HG03439 (cell line): Measurements from ENCODE around the gene FSIP2.
"Not testable (repeated sequence)": the region's sequence is repeated elsewhere in the genome, so short reads cannot be mapped to it uniquely, and the experiment has no call there.

Experiments used
- ATAC-seq: cut with Tn5 transposase; IDR thresholded peaks from one replicate; pipeline ENCODE4 v1.9.1; 2021; ENCODE audit warnings: mild to moderate bottlenecking, moderate library complexity; ENCODE audit not compliant: unreplicated experiment

FSIP2 gene

DNA sequence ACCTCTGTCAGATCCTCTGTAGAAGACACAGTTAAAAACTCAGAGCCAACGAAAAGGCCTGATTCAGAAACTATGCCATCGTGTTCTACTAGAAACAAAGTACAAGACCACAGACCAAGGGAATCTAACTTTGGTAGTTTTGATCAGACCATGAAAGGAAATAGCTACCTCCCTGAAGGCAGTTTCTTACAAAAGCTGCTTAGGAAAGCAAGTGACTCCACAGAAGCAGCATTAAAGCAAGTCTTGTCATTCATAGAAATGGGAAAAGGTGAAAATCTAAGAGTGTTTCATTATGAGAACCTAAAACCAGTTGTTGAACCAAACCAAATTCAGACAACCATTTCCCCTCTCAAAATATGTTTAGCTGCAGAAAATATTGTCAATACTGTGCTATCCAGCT is 58.2 kb downstream of the FSIP2 start:
- ATAC-seq: no peak

DNA sequence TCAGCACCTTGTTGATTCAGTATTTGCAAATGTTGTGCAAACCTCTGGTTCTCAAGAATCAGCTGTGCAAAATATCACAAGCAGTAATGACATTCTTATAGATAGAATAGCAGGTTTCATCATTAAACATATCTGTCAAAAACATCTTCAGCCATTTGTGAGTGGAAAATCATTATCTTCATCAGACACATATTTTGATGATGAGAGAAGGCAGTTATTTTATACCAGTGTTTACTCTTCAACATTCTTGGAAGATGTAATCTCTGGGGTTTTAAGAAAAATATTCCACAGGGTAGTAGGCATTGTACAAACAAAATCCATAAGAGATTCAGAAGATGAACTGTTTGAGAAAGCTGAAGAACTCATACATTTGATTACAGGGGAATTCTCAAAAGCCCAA is 64.3 kb downstream of the FSIP2 start:
- no peak for ATAC-seq

DNA sequence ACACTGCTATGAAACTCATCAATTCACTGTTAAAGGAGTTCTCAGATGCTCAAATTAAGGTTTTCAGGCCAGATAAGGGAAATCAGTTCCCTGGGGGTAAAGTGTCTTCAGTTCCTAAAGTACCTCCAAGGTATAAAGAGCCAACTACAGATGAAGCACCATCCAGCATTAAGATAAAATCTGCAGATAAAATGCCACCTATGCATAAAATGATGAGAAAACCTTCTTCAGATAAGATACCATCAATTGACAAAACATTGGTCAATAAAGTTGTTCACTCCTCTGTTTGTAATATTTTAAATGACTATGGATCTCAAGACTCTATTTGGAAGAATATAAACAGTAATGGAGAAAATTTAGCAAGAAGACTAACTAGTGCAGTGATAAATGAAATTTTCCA is 68.2 kb downstream of the FSIP2 start:
- no peak for ATAC-seq

DNA sequence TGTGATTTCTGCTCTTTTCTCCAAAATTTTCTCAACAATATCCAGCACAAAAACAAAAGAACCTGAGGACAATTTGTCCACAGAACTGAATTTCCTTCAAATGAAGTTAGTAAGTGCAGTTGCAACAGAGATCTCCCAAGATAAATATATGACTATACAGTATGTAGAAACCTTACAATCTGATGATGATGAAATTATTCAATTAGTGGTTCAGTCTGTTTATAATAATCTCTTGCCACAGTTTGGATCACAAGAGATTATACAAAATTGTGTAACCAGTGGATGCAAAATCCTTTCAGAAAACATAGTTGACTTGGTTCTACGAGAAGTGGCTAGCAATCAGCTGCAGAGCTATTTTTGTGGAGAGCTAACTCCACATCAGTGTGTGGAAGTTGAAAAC is 68.7 kb downstream of the FSIP2 start:
- ATAC-seq: no peak

DNA sequence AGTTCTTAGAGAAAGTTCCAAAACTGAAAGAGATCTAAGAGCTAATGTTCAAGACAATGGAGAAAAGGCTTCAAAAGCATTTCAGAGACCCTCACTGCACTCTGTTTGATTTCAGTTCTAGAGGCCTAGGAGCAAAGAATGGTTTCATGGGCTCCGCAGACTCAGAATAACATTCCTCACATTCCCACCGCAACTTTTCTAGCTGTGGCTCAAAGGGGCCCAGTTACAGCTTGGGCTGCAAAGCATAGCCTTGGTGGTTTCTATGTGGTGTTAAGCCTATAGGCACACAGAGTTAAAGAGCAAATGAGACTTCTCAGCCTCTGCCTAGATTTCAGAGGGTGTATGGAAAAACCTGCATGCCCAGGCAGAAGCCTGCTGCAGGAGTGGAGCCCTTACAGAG is 73.0 kb downstream of the FSIP2 start:
- ATAC-seq: no peak

DNA sequence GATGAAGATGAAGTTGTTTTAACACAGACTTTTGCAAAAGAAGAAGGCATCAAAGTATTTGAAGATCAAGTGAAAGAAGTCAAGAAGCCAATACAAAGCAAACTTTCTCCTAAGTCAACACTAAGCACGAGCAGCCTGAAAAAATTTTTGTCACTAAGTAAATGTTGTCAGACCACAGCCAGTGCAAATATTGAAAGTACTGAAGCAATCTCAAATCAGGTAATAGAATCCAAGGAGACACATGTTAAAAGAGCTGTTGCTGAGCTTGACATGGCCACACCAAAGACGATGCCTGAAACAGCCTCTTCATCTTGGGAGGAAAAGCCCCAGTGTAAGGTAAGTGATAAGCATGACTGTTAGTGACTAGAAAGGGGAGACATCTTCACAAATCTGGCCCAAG is 75.1 kb downstream of the FSIP2 start:
- no peak for ATAC-seq

DNA sequence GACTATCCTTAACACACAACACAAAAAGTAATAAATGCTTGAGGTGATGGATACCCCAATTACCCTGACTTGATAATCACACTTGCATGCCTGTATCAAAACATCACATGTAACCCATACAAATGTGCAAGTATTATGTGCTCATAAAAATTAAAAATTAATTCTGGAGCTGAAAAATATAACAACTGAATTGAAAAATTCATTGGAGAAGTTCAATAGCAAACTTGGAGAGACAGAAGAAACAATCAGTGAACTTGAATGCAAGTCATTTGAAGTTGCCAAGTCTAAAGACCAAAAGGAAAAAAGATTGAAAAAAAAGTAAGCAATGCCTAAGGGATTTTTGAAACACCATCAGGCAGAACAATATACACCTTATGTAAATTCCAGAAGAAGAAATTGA is 79.4 kb downstream of the FSIP2 start:
- no peak for ATAC-seq

DNA sequence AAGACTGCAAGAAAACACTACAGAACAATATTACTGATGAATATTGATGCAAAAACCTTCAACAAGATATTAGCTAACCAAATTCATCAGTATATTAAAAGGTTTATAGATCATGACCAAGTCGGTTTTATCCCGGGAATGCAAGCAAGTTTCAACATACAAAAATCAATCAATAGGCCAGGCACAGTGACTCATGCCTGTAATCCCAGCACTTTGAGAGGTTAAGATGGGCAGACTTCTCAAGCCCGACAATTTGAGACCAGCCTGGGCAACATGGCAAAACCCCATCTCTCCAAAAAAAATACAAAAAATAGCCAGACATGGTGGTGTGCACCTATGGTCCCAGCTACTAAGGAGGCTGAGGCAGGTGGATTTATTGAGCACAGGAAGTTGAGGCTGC is 82.9 kb downstream of the FSIP2 start:
- ATAC-seq: no peak

DNA sequence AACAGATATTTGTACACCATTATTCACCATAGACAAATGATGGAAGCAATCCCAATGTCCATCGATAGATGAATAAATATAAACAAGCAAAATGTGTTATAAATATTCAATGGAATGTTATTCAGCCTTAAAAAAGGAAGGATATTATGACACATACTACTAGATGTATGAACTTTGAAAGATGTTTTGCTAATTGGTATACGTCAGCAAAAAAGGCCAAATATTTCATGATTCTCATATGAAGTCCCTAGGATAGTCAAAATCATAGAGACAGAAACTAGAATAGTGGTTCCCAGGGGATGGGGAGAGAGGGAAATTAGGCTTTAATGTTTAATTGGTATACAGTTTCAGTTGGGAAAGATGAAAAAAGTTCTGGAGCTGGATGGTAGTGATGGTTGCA is 85.2 kb downstream of the FSIP2 start:
- ATAC-seq: no peak

DNA sequence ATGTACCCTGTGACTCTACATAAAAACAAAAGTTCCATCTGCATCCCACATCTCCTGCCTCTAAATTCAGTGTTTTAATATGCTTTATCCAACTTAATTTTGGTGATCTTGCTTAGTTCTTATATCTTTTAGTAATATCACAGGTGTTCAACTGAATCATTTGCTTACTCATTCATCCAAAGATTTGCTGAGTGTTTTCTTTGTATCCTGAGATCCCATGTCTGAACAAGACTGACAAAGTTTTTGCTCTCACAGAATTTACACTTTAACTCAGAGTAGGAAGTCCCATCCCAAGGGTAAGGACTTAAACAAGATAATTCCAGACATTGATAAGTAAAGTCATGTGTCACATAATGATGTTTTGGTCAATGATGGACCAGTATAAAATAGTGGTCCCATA is 87.0 kb downstream of the FSIP2 start:
- ATAC-seq: no peak

DNA sequence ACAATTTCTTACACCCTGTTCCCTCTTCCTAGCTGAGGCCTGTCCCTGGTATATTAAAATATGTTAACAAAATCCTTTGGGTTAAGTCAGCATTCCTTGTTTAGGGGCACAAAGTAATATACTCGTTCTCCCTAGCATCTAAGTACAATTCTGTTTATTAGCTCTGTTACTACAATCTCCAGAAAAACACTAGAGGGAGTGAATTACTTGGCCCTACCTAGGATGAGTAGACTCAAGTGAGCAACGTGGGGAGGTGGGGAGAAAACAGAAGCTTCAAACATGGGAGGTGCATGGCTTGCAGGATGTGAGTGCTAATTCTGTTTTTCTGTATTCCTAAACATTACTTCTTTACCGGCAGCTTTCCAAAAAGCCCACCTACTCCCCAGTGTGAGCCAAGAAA is 89.7 kb downstream of the FSIP2 start:
- no peak for ATAC-seq

DNA sequence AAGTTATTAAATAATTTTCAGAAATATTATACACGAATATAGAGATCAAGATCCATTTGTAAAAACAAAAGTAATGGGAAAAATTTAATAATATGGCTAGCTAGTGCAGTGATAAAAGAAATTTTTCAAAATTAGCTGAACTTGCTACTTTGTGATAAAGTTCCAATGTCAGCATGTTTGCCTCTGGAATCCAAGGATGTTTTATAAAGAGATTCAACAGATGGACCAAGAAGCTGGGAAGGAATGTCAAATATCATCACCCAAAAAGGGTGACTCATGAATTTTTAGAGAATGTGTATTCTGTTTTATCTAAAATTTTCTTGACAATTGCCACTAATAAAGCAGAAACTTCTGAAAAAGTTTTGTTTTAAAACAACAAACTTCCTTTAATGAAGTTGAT is 95.3 kb downstream of the FSIP2 start:
- ATAC-seq: no peak

DNA sequence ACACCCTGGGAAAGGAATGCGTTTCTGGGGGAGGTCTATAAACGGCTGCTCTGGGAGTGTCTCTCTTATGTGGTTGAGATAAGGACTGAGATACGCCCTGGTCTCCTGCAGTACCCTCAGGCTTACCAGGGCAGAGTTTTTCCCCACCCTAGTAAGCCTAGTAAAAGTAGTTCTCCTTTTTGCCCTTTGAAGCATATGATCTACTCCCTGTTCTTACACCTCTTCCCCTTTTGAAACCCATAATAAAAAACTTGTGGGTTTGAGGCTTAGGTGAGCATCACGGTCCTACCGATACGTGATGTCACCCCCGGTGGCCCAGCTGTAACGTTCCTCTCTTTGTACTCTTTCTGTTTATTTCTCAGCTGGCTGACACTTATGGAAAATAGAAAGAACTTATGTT is 97.4 kb downstream of the FSIP2 start:
- ATAC-seq: no peak

DNA sequence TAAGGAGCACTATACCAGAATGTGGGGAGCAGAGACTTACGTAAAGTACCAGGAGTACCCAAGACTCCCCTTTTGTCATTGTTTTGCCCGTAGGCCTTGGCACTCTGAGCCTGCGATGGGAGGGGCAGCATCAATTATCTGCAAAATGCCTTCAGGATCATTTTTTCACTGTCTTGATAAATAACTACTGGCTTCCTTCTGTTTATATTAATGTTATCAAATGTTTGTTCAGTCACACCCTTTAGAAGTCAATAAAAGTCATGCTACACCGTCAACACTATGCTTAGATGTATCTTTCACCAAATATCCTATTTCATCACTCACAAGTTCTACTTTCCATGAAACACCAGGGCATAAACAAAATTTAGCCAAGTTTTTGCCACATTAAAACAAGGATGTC is 116.3 kb downstream of the FSIP2 start:
- ATAC-seq: no peak

DNA sequence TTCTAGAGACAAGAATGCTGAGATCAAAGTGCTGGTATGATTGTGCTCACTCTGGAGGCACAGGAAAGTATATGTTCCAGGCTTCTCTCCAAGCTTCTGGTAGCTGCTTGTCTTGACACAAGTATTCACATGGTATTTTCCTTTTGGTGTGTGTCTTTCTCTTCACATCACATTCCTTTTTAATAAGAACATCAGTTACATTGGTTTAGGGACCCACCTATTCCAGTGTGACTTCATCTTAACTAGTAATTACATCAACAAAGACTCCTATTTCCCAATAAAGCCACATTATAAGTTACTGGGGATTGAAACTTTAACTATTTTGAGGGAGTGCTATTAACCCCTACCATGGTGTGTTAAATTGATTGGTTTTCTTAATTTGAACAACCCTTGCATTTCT is 119.1 kb downstream of the FSIP2 start:
- ATAC-seq: no peak

DNA sequence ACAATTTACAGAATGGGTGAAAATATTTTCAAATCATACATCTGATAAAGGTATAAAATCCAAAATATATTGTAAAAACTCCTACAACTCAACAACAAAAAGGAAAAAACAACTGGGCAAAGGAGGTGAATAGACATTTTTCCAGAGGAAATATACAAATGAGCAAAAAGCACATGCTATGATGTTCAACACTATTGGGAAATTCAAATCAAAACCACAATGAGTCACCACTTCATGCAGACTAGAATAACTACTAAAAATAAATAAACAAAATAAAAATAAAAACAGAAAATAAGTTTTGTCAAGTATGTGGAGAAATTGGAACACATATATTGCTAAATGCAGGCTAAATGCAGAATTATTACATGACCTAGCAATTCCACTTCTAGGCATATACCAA is 120.9 kb downstream of the FSIP2 start:
- ATAC-seq: no peak

DNA sequence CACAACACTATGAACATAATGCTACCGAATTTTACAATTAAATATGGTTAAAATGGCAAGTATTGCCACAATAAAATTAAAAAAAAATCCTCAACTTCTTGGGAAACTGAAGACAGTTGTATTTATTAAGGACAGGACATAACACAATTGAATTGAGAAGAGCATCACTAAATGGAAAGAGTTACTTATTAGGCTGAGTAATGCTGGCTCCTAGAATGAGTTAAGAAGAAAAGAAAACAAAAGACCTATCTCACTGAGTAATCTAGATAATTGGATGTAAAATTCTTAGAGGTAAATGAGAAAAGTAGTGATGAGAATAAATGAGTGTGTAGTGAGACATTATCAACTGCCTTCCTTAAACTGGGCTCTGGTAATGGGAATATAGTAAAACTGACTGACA is 121.7 kb downstream of the FSIP2 start:
- no peak for ATAC-seq

DNA sequence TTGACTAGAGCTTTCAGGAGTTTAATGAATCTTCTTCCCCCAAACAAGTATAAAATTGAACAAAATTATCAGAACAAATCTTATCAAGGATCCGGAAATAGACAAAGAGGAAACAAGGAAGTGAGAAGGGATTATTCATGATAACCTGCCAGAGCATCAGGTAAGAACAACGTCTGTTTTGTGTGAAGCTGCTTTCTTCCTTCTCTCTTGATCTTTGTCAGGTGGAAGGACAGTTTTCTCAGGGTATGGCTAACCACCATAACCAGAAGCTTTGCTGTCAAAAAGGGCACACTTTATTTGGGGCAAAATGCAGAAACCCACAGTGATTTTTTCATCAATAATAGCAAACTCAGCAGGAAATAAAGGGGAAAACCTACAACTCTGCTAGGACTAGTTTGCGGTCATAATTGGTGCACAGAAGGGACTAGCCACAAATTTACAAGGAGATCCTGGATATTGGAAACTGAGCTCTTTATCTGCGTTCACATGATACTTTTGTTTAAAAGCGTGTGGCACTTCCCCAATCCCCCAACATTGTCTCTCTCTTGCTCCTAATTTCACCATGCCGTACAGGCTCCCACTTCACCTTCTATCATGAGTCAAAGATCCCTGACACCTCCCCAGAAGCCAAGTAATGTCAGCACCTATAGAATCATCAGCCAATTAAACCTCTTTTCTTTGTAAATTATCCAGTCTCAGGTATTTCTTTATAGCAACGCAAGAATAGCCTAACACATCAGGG is 124.2 kb downstream of the FSIP2 start:
- no peak for ATAC-seq

DNA sequence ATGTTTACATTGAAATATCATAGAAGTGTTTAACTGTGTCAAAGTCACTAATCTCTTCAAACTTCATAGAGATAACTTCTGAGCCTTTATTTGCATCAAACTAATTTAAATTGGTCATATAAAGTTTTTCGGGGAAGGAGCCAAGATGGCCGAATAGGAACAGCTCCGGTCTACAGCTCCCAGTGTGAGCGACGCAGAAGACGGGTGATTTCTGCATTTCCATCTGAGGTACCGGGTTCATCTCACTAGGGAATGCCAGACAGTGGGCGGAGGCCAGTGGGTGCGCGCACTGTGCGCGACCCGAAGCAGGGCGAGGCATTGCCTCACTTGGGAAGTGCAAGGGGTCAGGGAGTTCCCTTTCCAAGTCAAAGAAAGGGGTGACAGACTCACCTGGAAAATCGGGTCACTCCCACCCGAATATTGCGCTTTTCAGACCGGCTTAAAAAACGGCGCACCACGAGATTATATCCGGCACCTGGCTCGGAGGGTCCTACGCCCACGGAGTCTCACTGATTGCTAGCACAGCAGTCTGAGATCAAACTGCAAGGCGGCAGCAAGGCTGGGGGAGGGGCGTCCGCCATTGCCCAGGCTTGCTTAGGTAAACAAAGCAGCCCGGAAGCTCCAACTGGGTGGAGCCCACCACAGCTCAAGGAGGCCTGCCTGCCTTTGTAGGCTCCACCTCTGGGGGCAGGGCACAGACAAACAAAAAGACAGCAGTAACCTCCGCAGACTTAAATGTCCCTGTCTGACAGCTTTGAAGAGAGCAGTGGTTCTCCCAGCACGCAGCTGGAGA is 126.1 kb downstream of the FSIP2 start:
- not testable (repeated sequence) for ATAC-seq

DNA sequence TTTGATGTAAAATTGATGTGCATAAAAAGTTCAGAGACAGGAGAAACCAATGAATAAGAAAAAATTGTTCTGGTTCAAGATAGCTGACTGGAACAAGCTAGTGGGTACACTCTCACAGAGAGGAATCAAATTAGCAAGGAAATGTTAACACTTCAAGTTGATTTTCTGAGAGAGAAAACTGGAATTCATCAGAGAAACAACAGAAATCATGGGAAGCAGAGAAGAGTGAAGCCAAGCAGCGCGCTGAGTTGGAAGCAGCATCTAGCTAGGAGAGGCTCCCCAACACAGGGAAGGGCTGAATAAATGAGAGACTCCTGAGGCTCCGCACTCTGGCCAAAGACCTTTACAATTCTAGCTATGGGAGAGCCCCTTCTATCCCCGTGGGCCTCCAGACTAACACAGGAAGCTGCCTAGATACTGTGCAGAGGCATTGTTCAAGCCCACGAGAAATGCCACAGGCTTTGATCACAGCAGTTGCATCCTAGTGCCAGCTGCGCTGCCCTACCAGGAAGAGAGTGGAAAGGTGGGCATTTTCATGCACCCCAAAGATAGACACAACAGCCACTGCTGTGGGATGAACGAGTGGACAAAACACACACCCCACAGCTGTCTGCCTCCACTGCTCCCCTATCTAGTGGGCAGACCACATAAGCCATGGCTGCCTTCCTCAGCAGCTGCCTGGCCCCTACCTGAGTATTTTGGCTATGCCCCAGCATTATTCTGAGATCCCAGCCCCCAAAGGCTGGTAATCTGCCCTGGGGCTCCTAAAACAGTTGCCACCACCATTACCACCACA is 136.7 kb downstream of the FSIP2 start:
- ATAC-seq: no peak

DNA sequence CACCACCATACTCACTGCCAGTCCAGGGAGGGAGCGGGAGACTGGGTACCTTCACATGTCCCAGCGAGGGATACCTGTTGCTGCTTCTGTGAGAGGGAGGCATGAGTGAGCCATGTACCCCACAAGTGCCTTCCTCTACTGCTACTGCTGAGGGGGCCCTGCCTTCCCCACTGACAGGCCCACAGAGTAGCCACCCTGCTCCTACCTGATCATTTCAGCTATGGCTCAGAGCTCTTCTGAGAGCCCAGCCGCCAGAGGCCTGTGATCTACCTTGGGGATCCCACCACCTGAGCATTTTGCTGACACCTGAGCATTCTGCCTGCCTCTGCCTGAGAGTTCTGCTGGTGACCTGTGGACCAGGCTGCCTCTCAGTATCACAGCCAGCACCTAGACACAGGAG is 137.6 kb downstream of the FSIP2 start:
- ATAC-seq: no peak

DNA sequence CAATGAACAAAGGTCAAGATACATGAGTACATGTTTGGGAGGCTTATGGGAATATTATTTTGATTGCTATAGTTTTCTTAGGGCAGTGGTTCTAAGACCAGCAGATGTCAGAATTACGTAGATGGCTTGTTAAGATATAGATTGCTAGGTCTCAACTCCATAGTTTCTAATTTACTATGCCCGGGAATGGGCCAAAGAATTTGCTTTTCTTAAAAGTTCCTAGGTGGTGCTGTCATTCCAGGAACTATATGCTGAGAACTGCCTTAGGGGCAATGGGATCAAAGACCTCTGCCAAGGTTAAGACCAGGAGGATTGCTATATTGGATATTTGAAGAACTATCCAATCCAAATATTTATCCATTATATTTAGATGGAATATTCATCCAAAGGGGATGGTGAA is 141.8 kb downstream of the FSIP2 start:
- ATAC-seq: no peak
